CD4-positive, alpha-beta T cell treated with Interleukin-17A for 1 hour (primary cell): ENCODE data around the gene BST1.

Experiments used
- DNase-seq: peaks from one replicate; pipeline ENCODE4 v3.0.0-alpha.2; 2020

The BST1 gene

GRCh38 chr4:15676899-15677298, 26.0 kb upstream of the BST1 start:
- DNase-seq, result no peak

- no peak for DNase-seq
These were observed 25.3 kb upstream of the BST1 start for GRCh38 chr4:15677507-15677988.

GRCh38 chr4:15681067-15681371, 21.8 kb upstream of the BST1 start:
- no peak for DNase-seq

DNA sequence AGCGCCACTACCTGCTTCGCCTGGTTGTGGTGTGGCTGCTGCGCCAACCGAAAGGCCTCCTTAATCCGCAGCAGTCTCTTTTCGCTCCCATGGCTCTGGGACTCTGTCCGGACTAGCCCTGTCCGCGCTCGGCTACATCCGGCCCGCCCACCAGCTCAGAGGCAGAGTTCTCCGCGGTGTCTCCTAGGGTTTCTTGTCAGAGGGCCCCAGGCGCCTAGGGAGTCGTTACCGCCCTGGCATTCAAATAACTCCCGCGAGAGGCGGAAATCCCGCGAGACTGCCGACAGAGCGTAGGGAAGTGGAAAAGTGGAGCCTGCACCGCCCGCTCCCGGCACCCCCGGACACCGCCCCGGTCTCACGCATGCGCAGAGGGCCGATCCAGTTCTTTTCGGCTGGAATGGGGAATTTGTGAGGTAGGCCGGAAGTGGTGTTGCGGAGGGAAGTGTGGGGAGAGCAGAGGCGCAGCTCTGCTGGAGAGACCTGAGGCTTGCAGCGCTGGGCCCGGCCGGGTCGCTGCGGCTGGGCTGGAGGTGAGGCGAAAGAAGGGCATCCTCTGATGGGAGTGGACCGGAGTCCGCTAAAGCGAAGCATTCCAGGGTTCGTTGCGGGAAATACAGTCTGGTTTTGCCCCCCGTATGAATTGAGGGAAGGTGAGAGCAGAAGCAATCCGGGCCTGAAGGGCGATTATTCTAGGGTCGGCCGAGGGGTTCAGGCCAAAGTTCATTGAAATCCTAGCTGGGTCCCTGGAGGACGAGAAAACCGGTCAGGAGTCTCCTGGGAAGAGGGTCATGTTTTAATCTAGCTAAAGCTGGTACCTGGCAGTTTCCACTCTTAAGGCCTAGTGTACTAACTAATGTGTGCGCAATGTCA, 21.3 kb upstream of the BST1 start, which contains the start of gene FAM200B:
TSS of gene FAM200B (plus strand) at position 456 of the 870 bp plus-strand sequence. CDS start 5,151 bp downstream, outside the sequence.
- peak; percentile 97 for DNase-seq

GRCh38 chr4:15682242-15683142, 20.4 kb upstream of the BST1 start:
- DNase-seq, result no peak

- DNase-seq, result no peak
These were observed 19.7 kb upstream of the BST1 start for GRCh38 chr4:15683143-15683495.

- DNase-seq, result no peak
These were observed 18.4 kb upstream of the BST1 start for GRCh38 chr4:15684498-15684897.

GRCh38 chr4:15688051-15688450, 14.8 kb upstream of the BST1 start:
- no peak for DNase-seq

DNA sequence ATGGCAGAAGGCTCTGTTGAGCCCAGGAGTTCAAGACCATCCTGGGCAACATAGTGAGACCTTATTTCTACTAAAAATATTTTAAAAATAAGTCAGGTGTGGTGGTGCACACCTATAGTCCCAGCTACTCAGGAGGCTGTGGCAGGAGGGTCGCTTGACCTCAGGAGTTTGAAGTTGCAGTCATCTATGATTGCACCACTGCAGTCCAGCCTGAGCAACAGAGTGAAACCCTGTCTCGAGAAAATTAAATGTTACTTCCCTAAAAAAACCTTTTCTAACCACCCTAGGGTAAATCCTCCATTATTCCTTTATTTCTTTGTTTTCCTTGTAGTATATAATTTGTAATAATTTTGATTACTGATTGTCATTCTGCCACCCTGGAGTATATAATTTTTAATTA, 13.3 kb upstream of the BST1 start:
- no peak for DNase-seq

- no peak for DNase-seq
These were observed 12.7 kb upstream of the BST1 start for GRCh38 chr4:15690020-15690809.

GRCh38 chr4:15691346-15692135, 11.3 kb upstream of the BST1 start:
- no peak for DNase-seq

DNA sequence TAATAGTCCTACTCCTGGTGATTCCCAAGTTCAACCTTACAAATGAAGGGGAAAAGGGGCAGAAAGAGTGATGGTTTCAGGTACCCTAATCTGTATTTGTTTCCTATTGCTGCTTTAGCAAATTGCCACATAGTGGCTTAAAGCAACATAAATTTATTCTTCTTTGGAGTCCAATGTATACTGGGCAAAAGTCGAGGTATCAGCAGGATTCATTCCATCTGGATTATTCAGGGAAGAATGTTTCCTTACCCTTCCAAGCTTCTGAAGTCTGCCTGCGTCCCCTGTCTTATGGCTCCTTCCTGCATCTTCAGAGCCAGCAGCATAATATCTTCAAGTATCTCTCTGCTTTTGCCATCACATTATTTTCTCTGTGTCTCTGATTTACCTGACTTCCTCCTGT, 10.3 kb upstream of the BST1 start:
- no peak for DNase-seq

DNA sequence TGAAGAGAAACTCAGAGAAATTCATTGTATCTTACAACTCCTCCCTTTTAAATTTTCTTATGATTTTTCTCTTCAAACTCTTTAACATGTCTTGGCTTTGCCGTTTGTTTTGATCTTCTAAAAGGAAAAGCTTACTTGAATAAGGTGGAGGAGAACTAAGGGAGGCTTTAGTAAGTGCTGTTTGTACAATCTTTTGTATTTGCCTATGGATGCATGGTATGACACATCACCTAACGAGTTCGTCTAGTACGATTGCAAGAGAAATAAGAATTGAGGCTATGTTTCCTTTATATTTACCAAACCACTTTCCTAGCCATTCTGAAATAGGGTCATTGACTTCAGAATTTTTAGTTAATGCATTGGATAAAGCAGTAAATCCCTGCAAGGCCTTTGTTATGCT, 8.4 kb upstream of the BST1 start:
- DNase-seq, result no peak

DNA sequence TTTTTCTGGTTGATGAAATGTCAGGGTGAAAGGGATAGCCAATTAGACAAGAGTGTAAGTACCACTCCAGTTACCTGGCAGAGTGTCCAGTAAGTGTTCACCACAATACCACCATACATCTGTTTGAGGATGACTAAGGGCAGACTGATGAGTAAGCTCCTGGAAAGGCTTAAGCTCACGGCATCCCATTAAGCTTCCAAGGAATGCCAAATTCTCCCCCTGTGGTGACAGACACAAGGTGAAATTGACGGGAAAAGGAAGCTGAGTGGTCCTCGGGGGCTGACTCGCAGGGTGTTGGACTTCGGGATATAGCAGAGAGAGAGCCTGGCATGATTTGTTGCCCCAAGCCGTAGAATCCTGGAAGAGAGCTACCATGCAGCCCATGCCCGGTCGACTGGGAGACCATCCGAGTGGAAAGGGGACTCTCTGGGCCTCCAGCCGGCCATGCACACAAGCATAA, 7.6 kb upstream of the BST1 start:
- no peak for DNase-seq

DNA sequence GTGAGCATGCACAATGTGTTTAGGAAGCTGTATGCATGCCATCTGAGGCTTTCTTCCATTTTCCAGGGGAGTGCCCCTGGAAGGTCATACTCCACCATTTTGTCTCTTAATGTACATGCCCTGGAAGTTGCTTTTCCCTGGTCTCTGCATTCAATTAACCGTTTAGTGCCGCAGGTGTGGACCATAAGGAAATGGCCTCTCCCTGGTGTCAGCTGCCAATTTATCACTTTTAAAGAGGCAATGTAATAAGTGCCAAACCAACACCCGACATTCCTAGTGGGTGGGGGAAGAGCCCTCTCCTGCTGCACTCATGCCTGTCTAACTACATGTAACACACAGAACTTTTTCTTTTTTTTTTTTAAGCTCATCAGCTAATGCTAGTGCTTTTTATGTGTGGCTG, 7.1 kb upstream of the BST1 start:
- DNase-seq, result no peak

GRCh38 chr4:15696866-15697265, 6.0 kb upstream of the BST1 start:
- DNase-seq, result no peak

GRCh38 chr4:15703439-15703838, 574 bp downstream of the BST1 start:
- no peak for DNase-seq

- no peak for DNase-seq
These were observed 1.3 kb downstream of the BST1 start for GRCh38 chr4:15704129-15704528.

DNA sequence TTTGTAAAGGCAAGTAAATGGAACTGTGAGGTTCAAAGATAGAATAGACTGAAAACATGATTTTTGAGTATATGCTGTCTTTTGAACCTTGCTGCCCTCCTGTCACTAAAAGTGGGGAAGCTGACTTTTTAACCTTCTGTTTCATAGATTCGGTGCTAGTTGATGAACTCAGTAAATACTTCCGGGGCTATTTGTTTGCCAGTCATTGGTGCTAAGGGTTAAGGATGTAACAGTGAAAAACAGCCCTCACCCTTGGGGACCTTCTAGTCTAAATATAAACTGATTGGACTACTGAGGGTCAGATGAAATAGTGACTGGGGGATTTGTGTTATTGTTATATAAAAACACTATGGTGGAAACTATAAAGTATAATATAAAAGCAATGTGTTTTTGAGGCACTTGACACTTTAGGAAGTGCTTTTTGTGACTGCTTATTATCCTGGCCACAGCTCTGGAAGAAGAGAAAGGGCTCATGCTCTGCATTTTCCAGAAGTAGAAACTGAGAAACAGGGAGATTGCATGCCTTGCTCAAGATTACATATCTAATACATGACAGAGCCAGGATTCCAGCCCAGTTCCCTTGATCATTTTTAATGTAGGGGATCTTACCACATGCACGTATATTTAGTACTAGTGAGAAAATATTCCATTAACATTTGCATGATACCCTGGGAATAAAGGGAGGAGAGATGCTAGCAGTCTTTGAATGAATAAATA, 3.9 kb downstream of the BST1 start:
- DNase-seq, result no peak

DNA sequence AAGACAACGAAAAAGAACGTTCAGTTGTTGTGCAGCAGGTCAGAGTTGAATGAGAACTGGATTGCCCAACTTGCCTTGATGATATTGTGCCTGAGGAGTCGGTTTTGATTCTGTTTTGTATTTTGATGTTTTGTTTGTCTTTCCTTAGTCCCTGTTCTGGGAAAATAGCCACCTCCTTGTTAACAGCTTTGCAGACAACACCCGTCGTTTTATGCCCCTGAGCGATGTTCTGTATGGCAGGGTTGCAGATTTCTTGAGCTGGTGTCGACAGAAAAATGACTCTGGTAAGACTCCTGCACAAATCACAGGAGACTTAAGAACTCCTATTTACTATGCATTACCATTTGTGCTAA, 4.5 kb downstream of the BST1 start:
- DNase-seq, result no peak

DNA sequence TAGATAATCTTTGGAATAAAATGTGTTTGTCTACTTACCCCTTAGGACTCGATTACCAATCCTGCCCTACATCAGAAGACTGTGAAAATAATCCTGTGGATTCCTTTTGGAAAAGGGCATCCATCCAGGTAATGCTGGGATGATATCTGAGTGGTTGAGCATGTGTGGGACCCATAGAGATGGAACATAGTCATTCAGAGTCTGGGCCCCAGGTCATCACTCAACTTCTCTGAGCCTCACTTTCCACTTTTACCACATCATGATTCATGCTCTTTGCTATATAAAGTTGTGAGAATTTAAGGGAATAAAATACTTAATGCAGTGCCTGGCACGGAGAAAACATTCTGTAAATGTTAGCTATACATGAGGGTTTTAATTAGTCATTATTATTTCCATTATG, 8.9 kb downstream of the BST1 start:
- no peak for DNase-seq

DNA sequence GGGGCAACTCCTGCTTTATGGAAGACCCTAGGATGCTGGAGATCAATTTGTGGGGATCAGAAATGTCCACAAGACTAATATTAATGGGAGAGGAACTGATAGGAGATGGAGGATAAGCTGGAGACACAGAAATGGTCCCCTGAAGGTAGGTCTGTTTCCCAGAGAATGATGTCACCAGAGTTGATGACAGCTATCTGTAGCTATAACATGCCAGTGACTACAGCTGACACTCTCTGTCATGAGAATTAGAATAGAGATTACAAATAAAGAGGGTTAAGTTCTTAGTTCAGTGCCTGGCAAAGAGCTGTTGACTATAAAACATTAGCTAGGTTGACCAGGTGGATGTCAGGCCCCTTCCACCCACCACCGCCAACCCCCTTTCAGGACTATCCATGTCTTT, 9.3 kb downstream of the BST1 start:
- no peak for DNase-seq
